HG02885 (cell line): ENCODE data around the gene EBF4.
"Not testable (repeated sequence)": the region's sequence is repeated elsewhere in the genome, so short reads cannot be mapped to it uniquely, and the experiment has no call there.

Experiments used
- ATAC-seq: cut with Tn5 transposase; IDR thresholded peaks from one replicate; pipeline ENCODE4 v1.9.1; 2021; ENCODE audit warnings: mild to moderate bottlenecking; ENCODE audit not compliant: unreplicated experiment, poor library complexity

EBF4 gene

DNA sequence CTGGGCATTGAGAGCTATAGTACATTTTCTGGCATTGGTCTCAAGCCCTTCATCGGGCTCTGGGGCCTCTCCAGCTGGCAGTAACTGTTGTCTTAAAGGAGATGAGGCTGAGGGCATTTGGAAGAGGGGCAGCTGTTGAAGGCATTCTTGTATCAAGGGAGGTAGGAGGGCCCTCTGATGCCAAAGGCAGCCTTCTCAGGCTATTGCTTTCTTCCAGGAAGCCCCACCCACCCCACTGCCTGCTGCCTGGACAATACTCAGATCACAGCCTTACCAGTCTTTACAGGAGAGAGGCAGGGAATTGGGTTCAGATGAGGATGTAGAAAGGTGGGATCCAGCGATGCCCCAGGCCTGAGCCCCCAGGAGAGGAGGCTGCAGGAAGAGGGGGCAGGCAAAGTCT, 61.8 kb downstream of the EBF4 start:
- no peak for ATAC-seq

DNA sequence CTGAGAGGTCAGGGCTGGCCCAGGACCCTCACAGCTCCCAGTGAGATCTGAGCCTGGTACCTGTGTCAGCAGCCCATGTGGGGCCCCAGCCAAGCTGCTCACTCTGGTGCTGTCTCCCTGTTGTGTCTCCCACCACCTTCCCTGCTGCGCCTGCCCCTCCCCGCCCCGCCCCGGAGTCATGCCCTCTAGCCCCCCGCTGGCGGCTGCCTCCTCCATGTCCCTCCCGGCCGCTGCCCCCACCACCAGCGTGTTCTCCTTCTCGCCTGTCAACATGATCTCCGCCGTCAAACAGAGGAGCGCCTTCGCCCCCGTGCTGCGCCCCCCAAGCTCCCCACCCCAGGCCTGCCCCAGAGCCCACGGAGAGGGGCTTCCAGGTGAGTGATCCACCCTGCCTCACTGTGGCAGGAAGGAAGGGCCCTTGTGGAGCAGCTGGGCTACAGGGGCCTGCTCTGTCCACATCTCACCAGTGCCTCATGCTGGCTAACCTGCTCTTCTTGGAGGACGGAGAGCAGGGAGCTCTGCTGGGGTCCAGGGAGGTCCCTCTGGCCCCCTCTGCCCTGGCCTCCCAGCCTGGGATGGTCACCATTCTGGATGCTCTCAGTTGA, 63.0 kb downstream of the EBF4 start:
- no peak for ATAC-seq

DNA sequence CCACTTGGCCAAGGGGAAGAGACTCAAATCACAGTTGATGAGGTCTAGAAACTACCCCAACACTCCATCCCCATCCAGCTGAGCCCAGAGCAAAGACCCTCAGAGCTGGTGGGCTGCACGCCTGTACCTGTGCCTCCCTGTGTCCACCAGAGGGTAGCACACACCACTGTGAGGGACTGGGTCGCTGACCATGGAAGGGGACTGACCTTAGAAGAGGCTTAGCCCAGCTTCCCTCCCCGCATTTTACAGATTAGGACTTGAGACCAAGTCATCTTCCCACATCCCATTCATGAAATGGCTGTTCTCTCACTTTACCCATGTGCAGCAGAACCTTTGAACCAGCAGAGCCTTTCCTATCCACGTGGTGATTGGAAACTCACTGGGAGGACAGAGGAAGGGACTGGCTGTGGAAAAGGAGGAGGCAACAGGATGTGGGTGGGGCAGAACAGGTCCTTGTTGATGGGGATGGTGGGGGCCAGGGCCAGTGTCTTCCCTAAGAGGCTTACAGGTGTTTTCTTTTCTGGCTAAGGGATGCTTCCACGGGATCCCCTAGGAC, 63.6 kb downstream of the EBF4 start:
- ATAC-seq = no peak

DNA sequence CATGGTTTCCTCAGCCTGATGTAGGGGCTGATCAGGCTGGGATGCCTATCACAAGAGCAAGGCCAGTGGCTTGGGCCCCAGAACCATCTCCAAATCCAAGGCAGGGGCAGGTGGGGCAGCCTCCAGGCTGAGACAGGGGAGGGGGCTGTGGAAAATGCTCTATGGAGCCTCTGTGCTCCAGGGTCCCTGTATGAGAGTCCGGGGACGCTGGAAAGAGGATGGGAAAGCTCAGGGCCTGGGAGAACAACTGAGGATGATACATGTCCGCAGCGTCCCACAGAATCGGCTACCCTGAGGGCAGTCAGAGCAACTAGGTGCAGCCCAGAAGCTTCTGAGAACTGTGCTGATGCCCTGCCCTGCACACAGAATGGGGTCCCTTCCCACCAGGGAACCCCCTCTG, 64.4 kb downstream of the EBF4 start:
- no peak for ATAC-seq

DNA sequence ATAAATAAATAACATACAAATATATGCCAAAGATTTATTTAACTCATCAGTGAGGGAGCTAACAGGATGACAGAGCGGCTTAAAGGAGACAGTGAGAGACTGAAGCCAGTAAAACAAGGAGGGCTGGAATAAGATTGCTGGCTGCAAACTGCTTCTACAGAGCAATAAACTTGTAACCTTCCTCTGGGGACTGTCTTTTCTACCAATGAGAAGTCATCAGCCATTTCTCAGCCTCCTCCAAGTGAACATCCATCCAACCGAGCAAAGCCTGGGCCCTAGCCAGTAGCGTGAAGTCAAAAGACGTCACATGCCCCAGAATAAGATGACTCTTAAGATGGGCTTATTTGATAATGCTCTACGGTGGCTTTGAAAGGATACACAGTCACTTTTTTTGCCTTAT, 65.4 kb downstream of the EBF4 start:
- ATAC-seq = no peak

DNA sequence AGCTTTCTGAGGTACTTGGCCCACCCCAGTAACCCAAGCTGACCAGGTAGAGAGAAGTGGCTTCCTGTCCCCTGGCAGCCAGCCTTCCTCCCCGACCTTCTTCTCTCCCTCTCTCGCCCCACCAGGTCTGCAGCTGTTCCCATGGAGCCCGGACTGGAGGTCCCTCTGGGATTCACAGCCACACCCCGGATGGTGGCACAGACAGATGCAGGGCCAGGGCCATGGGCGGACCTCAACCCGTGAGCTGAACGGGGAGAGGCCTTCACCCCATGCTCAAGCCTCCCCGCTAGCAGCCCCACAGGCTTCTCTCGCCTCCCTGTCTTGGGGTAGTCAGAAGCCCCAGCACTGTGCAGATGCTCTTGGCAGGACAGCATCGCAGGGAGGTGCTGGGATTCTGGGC, 66.6 kb downstream of the EBF4 start:
- no peak for ATAC-seq

DNA sequence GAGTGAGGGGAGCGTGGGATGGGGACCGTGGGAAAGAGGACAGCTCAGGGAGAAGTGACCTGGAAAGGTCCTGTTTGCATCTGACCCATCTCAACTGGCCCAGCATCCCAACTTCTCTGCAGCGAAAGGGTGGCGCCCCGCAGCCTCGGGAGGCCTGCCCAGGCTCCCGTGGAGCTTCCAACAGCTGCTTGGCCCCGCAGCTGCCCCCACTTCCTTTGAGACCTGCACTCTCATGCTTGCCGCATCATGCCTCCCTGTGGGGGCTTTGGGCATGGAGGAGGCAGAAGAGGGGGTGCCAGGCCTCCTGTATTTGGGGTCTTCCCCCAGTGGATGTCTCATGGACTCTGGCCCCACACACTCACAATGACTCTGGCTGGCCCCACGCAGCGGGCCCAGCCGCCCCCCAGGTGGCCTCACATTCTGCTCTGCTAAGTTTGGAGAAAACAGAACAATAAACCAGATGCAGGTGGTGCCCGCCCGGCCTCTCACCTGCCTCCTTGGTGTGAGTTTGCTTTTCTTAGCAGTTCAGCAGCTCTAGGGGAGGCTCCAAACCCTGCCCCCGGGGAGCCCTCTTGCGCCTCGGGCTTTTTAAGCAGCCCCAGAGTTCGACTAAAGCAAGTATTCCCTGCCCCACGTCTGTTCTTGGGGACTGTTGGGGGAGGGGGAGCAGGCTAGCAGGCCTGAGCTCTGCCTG, 67.2 kb downstream of the EBF4 start:
- ATAC-seq = no peak

DNA sequence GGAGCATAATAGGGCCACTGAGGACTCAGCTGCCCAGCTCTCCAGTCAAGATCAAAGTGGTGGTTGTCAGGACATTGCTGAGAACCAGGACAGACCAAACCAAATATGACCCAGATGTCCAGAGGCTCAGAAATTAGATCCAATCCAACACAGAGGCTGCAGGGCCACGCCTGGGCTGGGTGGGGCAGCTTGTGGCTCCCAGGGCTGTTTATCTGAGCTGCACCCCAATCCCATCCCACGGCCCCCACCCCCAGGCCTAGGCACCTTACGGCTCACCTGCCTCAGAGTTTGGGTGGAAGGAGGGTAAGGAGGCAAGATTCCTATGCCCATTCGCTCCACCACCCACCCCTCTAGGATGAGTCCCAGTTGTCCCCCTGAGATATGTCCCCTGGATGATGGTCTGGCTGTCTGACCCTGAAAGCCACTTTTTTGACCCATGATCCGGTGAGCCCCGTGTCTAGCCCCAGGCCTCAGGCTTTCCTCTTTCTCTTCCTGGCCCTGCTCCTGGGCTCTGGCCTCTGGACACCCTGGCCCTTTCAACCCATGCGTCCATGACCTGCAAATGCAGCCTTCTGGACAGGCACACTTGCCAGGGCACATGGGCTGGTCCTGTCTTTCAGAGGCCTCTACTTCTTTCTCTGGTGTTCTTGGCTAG, 67.8 kb downstream of the EBF4 start:
- ATAC-seq = no peak

DNA sequence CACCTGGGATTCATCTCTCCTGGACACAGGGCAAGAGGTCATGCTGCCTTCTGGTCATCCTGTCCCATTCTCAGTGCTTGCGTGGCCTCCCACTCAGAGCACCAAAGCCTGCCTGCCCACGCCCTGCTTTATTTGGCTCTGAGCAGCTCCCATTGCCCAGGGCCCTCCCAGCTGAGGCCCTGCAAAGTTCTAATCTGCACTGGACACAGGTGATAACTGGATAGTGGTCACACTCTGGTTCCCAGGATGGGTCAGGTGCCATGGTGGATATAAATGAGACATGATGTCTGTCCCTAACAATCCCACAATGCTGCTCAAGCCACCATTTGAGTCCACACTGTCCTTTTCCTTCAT, 68.3 kb downstream of the EBF4 start:
- no peak for ATAC-seq

DNA sequence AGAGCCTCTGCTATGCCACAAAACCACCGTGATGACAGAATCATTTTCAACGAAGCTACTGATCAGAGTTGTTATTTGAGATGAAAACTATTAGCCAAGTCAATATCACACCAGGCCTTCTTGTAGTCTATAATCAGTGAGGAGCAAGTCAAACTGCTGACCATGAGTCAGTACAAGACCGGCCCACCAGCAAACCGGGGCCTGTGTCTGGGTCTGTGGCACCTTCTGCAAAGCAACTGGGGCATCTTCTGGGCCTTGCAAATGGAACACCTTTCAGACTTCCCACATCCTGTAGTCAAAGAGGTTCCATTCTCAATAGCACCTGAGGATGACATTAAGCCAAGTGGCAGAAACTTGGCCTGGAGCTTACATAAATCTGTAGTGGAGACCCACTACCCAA, 69.3 kb downstream of the EBF4 start:
- ATAC-seq = no peak

DNA sequence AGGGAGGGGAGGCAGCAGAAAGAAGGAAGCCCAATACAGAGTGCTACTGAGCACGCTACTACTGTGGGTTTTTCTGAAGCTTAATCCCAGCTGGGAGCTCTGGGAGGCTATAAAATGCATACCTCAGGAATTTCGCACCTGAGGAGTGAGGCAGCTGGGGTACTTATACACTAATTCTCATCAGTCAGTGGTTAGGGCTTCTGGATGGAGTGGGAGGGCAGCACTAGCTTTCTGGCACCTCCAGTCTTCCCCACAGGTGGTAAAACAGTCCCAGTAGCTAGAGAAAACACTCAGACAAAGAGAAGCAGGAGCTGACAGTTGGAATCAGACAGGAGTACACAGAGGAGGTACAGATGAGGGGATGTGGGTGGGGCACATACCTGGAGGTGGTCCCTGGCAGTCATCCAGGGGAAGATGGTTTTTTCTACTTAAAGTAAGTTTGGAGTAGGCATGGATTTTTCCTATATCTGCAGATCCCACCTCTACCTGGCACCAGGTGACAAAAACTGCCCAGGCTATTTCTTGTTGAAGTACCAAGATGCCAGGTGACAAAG, 70.1 kb downstream of the EBF4 start:
- no peak for ATAC-seq

DNA sequence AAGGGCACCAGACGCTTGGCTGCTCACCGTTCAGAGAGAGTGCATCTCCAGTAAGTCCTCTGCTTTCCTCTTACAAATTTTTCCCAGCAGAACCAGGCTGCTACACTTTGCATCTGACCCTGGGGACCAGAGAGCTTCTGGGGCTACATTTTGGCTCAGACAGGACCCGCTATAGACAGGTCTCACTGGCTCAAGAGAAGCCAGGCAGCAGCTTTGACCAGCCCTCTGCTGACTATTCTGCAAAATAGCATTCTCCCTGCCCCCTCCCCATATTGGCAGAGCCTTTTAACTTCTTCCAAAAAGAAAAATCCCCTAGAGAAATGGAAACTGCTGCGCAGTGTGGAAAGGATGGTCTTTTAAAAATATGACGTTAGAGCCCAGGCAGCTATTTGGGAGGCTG, 70.6 kb downstream of the EBF4 start:
- ATAC-seq = no peak

DNA sequence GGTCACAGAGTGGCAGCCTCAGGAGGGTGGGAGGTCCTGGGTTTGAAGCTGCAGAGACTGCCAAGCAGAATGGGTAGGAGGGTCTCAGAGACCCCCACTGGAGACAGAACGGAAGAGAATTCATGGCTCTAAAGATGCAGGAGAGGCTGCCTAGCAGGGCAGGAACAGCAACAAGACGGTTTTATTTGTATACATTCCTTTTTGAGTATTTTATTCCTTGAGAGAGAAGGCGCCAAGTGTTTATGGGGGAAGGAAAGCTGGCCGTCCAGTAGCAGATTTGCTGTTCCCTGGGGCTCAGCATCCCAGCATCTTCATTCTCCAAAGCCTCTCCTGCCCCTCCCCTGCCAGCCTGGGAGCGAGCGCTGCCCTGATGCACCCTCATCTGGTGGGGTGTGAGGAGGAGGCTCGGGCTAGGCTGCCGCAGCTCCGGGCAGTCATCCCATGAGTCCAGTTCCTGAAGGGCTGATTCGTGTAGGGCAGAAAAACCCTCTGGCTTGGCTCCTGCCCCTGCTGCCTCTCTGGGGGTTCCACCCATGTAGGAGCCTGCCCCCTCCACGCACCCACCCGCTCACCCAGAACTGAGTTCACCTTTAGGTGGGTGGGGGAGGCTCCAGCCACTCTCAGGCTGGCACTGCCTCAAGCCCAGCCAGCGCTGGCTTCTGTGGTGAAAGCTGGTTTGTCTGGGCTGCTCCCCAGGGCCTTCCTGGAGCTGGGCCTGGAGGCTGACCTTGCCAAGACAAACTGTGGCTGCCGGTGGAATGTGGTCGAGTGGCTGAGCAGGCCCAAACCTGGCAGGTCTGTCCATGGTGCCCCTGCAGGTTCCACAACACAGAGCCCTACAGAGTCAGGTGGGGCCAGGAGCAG, 75.4 kb downstream of the EBF4 start:
- ATAC-seq = no peak

DNA sequence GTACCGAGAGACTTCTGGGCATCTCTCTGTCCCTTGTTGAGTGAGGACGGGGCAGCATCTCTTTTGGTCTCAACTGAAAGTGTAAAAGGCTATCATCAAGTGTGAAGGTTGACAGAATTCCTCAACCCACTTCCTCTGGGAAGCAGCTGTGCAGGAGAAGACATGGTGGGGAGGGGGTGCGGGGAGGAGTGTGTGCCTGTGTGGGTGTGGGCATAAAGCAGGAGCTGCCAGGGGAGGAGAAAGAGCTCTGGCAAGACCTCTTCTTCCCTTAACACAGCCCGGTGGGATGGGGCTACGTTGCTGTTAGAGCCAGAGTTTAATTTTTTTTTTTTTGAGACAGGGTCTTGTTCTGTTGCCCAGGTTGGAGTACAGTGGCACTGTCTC, 76.0 kb downstream of the EBF4 start:
- ATAC-seq = no peak

DNA sequence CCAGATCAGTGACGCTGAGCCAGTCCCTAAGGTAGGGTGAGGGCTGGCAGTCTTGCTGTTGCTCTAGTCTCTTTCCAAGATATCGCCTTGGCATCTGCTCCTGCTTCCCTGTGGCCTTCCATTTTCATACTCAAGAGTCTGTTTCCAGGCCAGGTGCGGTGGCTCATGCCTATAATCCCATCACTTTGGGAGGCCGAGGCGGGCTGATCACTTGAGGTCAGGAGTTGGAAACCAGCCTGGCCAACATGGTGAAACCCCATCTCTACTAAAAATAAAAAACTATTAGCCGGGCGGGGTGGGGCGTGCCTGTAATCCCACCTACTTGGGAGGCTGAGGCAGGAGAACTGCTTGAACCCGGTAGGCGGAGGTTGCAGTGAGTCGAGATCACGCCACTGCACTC, 77.5 kb downstream of the EBF4 start:
- ATAC-seq = not testable (repeated sequence)

DNA sequence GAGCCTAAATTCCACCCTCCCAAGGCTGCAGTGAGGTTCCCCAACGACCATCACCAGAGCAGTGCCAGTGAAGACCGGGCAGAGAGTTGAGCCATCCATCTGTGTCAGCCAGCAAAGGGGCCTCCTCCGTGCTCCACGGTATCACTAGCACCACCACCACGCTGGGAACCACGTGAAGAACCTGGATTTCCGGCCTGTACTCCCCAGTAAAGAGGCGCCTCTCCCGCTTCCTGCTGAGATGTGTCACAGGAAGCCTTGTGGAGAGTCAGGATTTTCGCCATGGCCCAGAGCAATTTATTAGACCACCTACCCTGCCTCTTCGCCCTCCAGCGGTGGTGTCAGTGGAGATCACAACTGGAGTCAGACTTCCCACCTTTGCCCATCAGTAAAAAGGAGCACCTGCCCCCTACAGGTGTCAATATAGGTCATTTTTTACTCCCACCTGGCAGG, 79.1 kb downstream of the EBF4 start:
- no peak for ATAC-seq

DNA sequence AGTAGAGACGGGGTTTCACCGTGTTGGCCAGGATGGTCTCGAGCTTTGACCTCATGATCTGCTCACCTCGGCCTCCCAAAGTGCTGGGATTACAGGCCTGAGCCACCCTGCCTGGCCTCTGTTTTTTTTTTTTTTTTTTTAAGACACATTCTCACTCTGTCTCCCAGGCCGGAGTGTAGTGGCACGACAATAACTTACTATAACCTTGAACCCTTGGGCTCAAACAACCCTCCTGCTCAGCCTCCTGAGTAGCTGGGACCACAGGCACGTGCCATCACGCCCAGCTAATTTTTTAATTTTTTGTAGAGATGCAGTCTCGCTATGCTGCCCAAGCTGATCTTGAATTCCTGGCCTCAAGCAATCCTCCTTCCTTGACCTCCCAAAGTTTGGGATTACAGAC, 81.2 kb downstream of the EBF4 start:
- ATAC-seq = no peak

DNA sequence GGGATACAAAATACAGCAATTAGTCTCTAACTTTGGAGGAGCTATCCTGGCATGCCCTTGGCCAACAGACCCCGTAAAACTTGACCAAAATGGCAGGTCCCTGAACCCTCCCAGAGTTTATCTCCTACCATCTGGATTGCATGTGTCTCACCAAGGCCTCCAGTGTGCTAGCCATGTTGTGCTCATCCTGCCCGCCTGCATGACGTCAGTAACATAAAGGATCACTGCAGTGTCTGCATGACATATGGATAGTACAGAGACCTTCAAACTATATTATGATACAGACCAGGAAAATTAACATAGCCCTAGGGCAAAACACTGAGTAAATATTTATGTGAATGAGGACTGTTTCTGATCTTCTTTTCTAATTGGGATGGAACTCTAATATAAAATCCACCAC, 82.6 kb downstream of the EBF4 start:
- ATAC-seq = no peak

DNA sequence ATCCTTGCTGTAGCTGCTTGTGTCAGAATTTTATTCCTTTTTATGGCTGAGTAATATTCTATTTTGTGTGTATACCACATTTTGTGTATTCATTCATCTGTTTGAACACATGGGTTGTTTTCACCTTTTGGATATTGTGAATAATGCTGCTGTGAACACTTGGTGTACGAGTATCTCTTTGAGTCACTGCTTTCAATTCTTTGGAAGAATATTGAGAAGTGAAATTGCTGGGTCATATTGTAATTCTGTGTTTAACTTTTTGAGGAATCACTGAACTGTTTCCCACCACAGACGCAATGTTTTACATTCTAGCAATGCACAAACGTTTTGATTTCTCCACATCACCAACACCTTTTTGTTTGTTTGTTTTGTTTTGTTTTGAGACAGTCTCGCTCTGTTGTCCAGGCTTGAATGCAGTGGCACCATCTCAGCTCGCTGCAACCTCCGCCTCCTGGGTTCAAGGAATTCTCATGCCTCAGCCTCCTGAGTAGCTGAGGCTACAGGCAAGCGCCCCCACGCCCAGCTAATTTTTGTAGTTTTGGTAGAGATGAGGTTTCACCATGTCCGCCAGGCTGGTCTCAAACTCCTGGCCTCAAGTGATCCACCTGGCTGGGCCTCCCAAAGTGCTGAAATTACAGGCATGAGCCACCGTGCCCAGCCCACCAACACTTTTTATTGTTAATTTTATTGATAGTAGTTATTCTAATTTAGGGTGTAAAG, 86.2 kb downstream of the EBF4 start:
- no peak for ATAC-seq

DNA sequence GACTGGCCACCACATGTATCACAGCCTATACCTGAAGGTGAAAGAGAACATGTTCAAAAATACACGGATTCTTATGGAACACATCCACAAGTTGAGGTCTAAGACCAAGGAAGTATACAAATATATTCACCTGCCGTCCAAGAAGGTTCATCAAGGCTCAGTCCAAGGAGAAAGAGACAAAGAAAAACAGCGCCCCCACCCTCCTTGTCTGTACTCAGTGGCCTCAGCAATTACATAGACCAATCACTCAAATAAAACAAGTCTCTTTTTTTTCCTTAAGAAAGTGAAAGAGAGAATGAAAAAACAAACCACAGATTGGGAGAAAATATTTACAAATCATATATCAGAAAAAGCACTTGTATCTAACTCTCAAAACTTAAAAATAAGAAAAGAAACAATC, 88.4 kb downstream of the EBF4 start:
- ATAC-seq = no peak
